ENCODE results near the gene ERCC2. TPM values are rescaled to one million over a fixed set of nuclear protein-coding genes. Genes with fewer than 3 reads are reported as not detected.
A peak's percentile ranks its signal among the peaks of the same experiment; 100 is the strongest.

ERCC2 gene
- total and polyA plus RNA-seq, 2 of the 8 experiments (the other 6 are each of a cell fraction or from before 2014, with no cell fraction given): 107 to 117 TPM

DNA sequence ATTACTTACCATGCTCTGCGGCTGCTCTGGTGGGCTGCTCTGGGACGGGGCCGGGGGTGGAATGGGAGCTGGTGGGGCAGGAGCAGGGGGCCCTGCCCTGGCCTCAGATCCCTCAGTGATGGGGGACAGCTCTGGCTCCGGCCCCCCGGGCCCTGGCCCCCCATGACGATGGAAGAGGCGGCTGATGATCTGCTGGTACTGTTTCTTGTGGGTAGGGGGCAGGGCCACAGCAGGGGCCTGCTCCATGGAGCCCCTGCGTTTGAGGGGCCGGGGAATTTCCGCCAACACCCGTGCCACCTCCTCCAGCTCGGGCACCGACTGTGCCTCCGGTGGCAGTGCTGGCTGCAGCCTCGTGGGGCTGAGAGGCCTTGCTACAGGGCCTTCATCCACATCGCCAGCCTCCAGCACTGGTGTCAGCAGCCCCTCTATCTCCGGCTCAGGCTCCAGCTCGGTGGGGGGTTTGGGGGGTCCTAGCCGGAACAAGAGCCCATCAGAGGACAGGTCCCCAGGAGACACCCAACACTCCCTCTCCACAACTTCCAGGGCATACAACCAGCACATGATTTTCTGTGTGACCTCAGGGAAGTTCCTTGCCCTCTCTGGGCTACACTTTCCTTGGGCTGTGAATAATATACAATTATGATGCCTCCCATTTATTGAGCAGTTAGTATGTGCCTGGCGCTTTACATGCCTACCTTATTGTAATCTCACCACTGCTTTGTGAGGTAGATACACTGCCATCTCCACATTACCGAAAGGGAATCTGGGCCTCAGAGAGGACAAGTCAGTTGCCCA, 21.7 kb upstream of the ERCC2 start:
- H2AK5ac ChIP-seq (ENCODE audit: low read depth, low read length): no peak overlapping the region
- H3K36me3 ChIP-seq (ENCODE audit: control insufficient read depth in 2 of 4, insufficient read depth in 4 of 4, low read length in 3 of 4): peaks cover 0 to 6% (median 0%) of the 10 kb centered on the region in 4 experiments; a peak in 1 of 8 replicates
- WGBS, 2 experiments (ENCODE audit: extremely low coverage in 1 of 2, insufficient coverage in 1 of 2, insufficient read length in 1 of 2, insufficient replicate concordance in 2 of 2, low coverage in 1 of 2, low lambda C conversion rate in 2 of 2, missing lambda C conversion rate in 1 of 2): 86% methylated on average over 17 of the region's 21 CpGs; no CpG with 5 or more reads in 1 of the 2 experiments
- FAIRE-seq (no peak), DNase-seq (ENCODE audit: low read depth in 1 of 2, low spot score in 2 of 2) (no peak)
- H2BK120ac ChIP-seq (replicated peaks; ENCODE audit: low read depth, low read length): no peak overlapping the region
- no peak overlapping the region for H3K56ac ChIP-seq (replicated peaks; ENCODE audit: insufficient read length, low read depth, low read length)
- no peak overlapping the region for H4K8ac ChIP-seq (ENCODE audit: extremely low read depth, insufficient read depth, low read length)
- H3K9ac ChIP-seq (replicated peaks in 1 of 4; ENCODE audit: extremely low read depth in 1 of 4, low read depth in 3 of 4, low read length in 3 of 4): no peak overlapping the region
- H3K4ac ChIP-seq (replicated peaks; ENCODE audit: insufficient read length, low read depth, low read length): no peak overlapping the region
- H4K5ac ChIP-seq (ENCODE audit: insufficient read length, low read depth, low read length): no peak overlapping the region
- no peaks in the 10 kb centered on the region for H3K9me3 ChIP-seq (ENCODE audit: insufficient read depth in 2 of 2, low read depth in 1 of 2, low read length in 1 of 2)
- no peak overlapping the region for H2BK12ac ChIP-seq (ENCODE audit: low read depth, low read length)
- peak; percentile 40; the same call in 1 of the 2 replicates for TF ChIP-seq KDM1A (IDR thresholded peaks at IDR 0.05; ENCODE audit: borderline replicate concordance, low read length)
- TF ChIP-seq JUN (IDR thresholded peaks at IDR 0.05; ENCODE audit: low read depth, low read length): no peak
- no peak overlapping the region for H2AFZ ChIP-seq (ENCODE audit: low read length)
- H3K27me3 ChIP-seq (replicated peaks in 1 of 4; ENCODE audit: control insufficient read depth in 3 of 4, extremely low read depth in 1 of 4, insufficient read depth in 3 of 4, low read length in 3 of 4): peaks cover 10 to 17% (median 12%) of the 10 kb centered on the region in 4 experiments
- ChIA-PET CTCF (ENCODE audit: partially characterized antibody) (interaction anchor here (0.8 to 4.1 kb wide), 4 partner anchors 9 to 94 kb away, joined by 3 to 22 read pairs (median 4); partner anchors contain the start of gene PPP1R13L), POLR2A (ENCODE audit: partially characterized antibody) (interaction anchor here (0.9 to 2.7 kb wide), 6 partner anchors 8 to 285 kb away, joined by 3 to 12 read pairs (median 4); partner anchors contain the start of gene PPP1R13L)
- H3K27ac ChIP-seq (ENCODE audit: low read depth, low read length): peak overlapping the region; percentile 23; the same call in 1 of the 2 replicates
- no peak overlapping the region for H2BK20ac ChIP-seq (ENCODE audit: low read length)
- H3K14ac ChIP-seq (ENCODE audit: insufficient read length): no peak overlapping the region
- no peak overlapping the region for H3K18ac ChIP-seq (ENCODE audit: extremely low read depth, low read length)
- H3K79me2 ChIP-seq (ENCODE audit: control insufficient read depth in 1 of 2, insufficient read depth in 2 of 2, low read length in 2 of 2): no peaks in the 10 kb centered on the region
- peaks cover 13% of the 10 kb centered on the region for H3K23me2 ChIP-seq (ENCODE audit: low read depth, low read length)
- no peak overlapping the region for H3K4me2 ChIP-seq (ENCODE audit: insufficient read depth in 1 of 2, low read depth in 2 of 2, low read length in 2 of 2)
- no peak overlapping the region for H2BK15ac ChIP-seq (ENCODE audit: low read length)
- no peak overlapping the region for H2BK5ac ChIP-seq (ENCODE audit: low read depth, low read length)
- peaks cover 2 to 8% (median 4%) of the 10 kb centered on the region in 4 experiments; a peak in 6 of 7 replicates for H3K4me1 ChIP-seq (replicated peaks in 1 of 4; ENCODE audit: control insufficient read depth in 3 of 4, insufficient read depth in 4 of 4, low read length in 3 of 4)
- no peaks in the 10 kb centered on the region for H3K79me1 ChIP-seq (ENCODE audit: low read depth, low read length)
- H4K91ac ChIP-seq (replicated peaks; ENCODE audit: insufficient read length, low read length): no peak overlapping the region
- H3K4me3 ChIP-seq (ENCODE audit: extremely low read depth in 1 of 4, insufficient read depth in 2 of 4, low read depth in 3 of 4, low read length in 4 of 4): no peak overlapping the region
- H3K23ac ChIP-seq (ENCODE audit: insufficient read length): no peak overlapping the region
- H4K20me1 ChIP-seq (replicated peaks in 1 of 2; ENCODE audit: control insufficient read depth in 1 of 2, insufficient read depth in 2 of 2, low read length in 2 of 2): no peaks in the 10 kb centered on the region
